HepG2 (cell line): Measurements from ENCODE around the gene CLEC3A. TPM values are rescaled to one million over a fixed set of nuclear protein-coding genes. Genes with fewer than 3 reads are reported as not detected.

Experiments used
- ATAC-seq: fragments of 200-7000 bp; cut with Tn5 transposase; 3 replicates; pipeline ENCODE4 v1.9.1; 2020; ENCODE audit warnings: mild to moderate bottlenecking, moderate library complexity
- BruUV-seq: library from RNA; stranded (reverse); fragments of 400-500 nt; replicated peaks from 2 replicates; lab custom pipeline; 2021; lab: Mats Ljungman, UMichigan
- CTCF ChIA-PET: fragments of 300-600 bp; formaldehyde crosslinking; extraction: SDS; loops from one replicate; lab custom pipeline; 2021; ENCODE audit warnings: low total read pairs, inconsistent platforms, low intra/inter-chr PET ratio; lab: Yijun Ruan, JAX
- POLR2A ChIA-PET: fragments of 350-600 bp; sonication (Branson Sonifier 250); formaldehyde crosslinking; loops from one replicate; lab custom pipeline; 2020; ENCODE audit warnings: antibody characterized with exemption, inconsistent platforms; lab: Yijun Ruan, JAX
- DNase-seq: peaks from one replicate; pipeline ENCODE4 v3.0.0-alpha.2; 2015; ENCODE audit warnings: low spot score
- FAIRE-seq: peaks from 3 replicates; lab custom pipeline; 2011; peaks lifted over from hg19 to GRCh38; lab: Jason Lieb, UNC
- H2AFZ ChIP-seq: one replicate; pipeline ENCODE4 v1.6.1; 2011; ENCODE audit warnings: low read length, inconsistent platforms
- H3K27ac ChIP-seq: fragments of 300-600 bp; 3 replicates; pipeline ENCODE4 v1.8.0; 2011; ENCODE audit warnings: mixed run types, mild to moderate bottlenecking, mixed read lengths, low read length, inconsistent platforms; ENCODE audit not compliant: insufficient read depth; ENCODE audit errors: extremely low read length
- H3K27me3 ChIP-seq, 2 experiments: fragments of 200-600 bp in 1 of 2; 2 replicates in 1 of 2; 3 replicates in 1 of 2; pipeline versions ENCODE4 v1.6.0 to v1.8.0; 2011; ENCODE audit warnings: low read length in 2 of 2, mild to moderate bottlenecking in 2 of 2, moderate library complexity in 2 of 2, inconsistent platforms in 1 of 2; ENCODE audit not compliant: insufficient read depth in 2 of 2, control insufficient read depth in 1 of 2
- H3K36me3 ChIP-seq, 2 experiments: fragments of 200-600 bp in 1 of 2; replicated peaks in 1 of 2; 2 replicates in 1 of 2; 3 replicates in 1 of 2; pipeline versions ENCODE4 v1.5.1 to v1.8.0; 2011; ENCODE audit warnings: low read length in 2 of 2, inconsistent platforms in 1 of 2; ENCODE audit not compliant: insufficient read depth in 2 of 2, control insufficient read depth in 1 of 2
- H3K4me1 ChIP-seq: 2 replicates; pipeline ENCODE4 v1.5.1; 2012; ENCODE audit warnings: low read length, inconsistent platforms; ENCODE audit not compliant: insufficient read depth
- H3K4me2 ChIP-seq: 2 replicates; pipeline ENCODE4 v1.6.0; 2011; ENCODE audit warnings: low read depth, low read length, inconsistent platforms
- H3K4me3 ChIP-seq, 3 experiments: fragments of 200-600 bp in 1 of 3; sonication (generic), shearing (Covaris generic) in 1 of 3; replicated peaks in 1 of 3; 2 replicates each; pipeline ENCODE4 v1.5.1; 2011 to 2016; ENCODE audit warnings: low read length in 3 of 3, inconsistent platforms in 2 of 3, low read depth in 2 of 3, mild to moderate bottlenecking in 2 of 3, control low read depth in 1 of 3, mixed read lengths in 1 of 3; ENCODE audit not compliant: insufficient read depth in 1 of 3
- H3K79me2 ChIP-seq: one replicate; pipeline ENCODE4 v1.6.1; 2011; ENCODE audit warnings: low read length, inconsistent platforms; ENCODE audit not compliant: insufficient read depth
- H3K9ac ChIP-seq: 2 replicates; pipeline ENCODE4 v1.6.0; 2011; ENCODE audit warnings: mild to moderate bottlenecking, low read depth, low read length, inconsistent platforms; ENCODE audit not compliant: insufficient read depth
- H3K9me3 ChIP-seq: 2 replicates; pipeline ENCODE4 v1.5.1; 2012; ENCODE audit warnings: mild to moderate bottlenecking, low read length
- H4K20me1 ChIP-seq: 2 replicates; pipeline ENCODE4 v1.6.0; 2011; ENCODE audit warnings: inconsistent platforms, mild to moderate bottlenecking, low read length, moderate library complexity; ENCODE audit not compliant: insufficient read depth
- MIER2 ChIP-seq: IDR thresholded peaks from 2 replicates; pipeline ENCODE4 v1.6.1; 2016; ENCODE audit warnings: missing biosample characterization, missing genetic modification reagents
- THAP11 ChIP-seq: IDR thresholded peaks from 2 replicates; pipeline ENCODE4 v1.6.1; 2016; ENCODE audit warnings: missing biosample characterization, missing genetic modification reagents
- ZNF720 ChIP-seq: sonication (generic); formaldehyde crosslinking; IDR thresholded peaks from 2 replicates; pipeline ENCODE4 v1.4.0; 2020; ENCODE audit warnings: missing genetic modification reagents
- WGBS: methylation state at CpG from one replicate; pipeline ENCODE4 v1.1.6; 2017; ENCODE audit warnings: low lambda C conversion rate; 5-methylcytosine and 5-hydroxymethylcytosine counted together
- in situ Hi-C: cut with HindIII; loops from 2 replicates; pipeline ENCODE4 v1.10.0; 2017; ENCODE audit warnings: low pct_unique_long_range_greater_than_20kb; ENCODE audit not compliant: extremely low pct_ligation_motif_present
- intact Hi-C: fragments of 100-400 bp; cut with micrococcal nuclease; formaldehyde crosslinking; loops from one replicate; pipeline ENCODE4 v1.10.0; 2022; ENCODE audit not compliant: unreplicated experiment
- polyA plus RNA-seq, 8 experiments: library from polyadenylated mRNA; depleted of rRNA in 3 of 8; stranded (reverse) in 7 of 8; unstranded in 1 of 8; fragments of >200 nt; fragmentation: Illumina TruSeq in 4 of 8; extraction: Trizol in 4 of 8; gene quantifications; 2 replicates each; pipeline versions ENCODE4 v1.2.1 to v1.2.3, GENCODE V29; 2011 to 2016; ENCODE audit warnings: low read depth in 4 of 8, missing spikeins in 1 of 8, mixed read lengths in 1 of 8; ENCODE audit not compliant: insufficient read depth in 1 of 8
- total RNA-seq, 5 experiments: library from RNA; depleted of rRNA; stranded (reverse); fragments of >200 nt; fragmentation: Illumina TruSeq; extraction: Trizol; gene quantifications; 2 replicates each; pipeline ENCODE4 v1.2.3, GENCODE V29; 2016; ENCODE audit warnings: low read depth in 1 of 5
- TF ChIP-seq, protein P1 (sequence below): sonication (generic); formaldehyde crosslinking; IDR thresholded peaks from 2 replicates; pipeline ENCODE4 v1.5.1; 2020; ENCODE audit warnings: missing genetic modification reagents, mild to moderate bottlenecking, borderline replicate concordance
- TF ChIP-seq, protein P2 (sequence below): sonication (generic); formaldehyde crosslinking; IDR thresholded peaks from 2 replicates; pipeline ENCODE4 v1.5.1; 2020; ENCODE audit warnings: missing genetic modification reagents, mild to moderate bottlenecking, borderline replicate concordance
- TF ChIP-seq, protein P3 (sequence below), 2 experiments: sonication (generic) in 1 of 2; formaldehyde crosslinking in 1 of 2; IDR thresholded peaks; 2 replicates each; pipeline versions ENCODE4 v1.4.0 to v1.6.1; 2016 to 2020; ENCODE audit warnings: borderline replicate concordance in 1 of 2, low read depth in 1 of 2, mild to moderate bottlenecking in 1 of 2, missing genetic modification reagents in 1 of 2
- TF ChIP-seq, protein P4 (sequence below): sonication (generic); formaldehyde crosslinking; IDR thresholded peaks from 2 replicates; pipeline ENCODE4 v1.4.0; 2020; ENCODE audit warnings: missing genetic modification reagents

The CLEC3A gene
- total and polyA plus RNA-seq, 2 of the 13 experiments (the other 11 are each of a cell fraction or from before 2014, with no cell fraction given): not detected

DNA sequence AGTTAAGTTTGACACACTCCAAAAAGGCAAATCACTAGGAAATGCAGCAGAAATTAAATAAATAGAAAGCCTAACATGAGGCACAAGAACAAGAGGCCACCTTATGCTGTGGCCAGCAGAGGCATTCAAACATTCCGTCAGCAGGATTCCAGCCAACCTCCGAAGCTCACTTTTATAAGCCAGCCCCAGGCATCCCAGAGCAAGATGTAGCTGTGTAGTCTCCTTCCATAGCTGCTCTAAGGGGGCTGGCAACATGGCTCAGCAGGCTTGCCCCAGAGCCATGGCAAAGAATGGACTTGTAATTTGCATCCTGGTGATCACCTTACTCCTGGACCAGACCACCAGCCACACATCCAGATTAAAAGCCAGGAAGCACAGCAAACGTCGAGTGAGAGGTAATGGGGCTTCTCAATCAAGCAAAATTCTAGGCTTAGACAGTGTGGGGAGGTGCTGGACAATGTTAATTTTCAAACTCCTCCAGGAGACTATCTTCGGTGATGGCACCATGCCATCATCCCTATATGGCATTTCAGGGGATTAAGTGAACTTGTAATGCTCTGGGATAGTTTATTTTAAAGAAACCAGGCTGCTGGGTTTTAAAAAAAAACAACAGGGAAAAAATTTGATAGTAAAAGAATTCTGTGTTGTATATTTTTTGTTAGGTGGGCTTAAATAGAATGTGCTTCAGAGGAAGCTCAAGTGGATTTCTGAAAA is at the start of gene CLEC3A (continued):
- TF ChIP-seq, protein P1, sequence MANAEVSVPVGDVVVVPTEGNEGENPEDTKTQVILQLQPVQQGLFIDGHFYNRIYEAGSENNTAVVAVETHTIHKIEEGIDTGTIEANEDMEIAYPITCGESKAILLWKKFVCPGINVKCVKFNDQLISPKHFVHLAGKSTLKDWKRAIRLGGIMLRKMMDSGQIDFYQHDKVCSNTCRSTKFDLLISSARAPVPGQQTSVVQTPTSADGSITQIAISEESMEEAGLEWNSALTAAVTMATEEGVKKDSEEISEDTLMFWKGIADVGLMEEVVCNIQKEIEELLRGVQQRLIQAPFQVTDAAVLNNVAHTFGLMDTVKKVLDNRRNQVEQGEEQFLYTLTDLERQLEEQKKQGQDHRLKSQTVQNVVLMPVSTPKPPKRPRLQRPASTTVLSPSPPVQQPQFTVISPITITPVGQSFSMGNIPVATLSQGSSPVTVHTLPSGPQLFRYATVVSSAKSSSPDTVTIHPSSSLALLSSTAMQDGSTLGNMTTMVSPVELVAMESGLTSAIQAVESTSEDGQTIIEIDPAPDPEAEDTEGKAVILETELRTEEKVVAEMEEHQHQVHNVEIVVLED: no peak

DNA sequence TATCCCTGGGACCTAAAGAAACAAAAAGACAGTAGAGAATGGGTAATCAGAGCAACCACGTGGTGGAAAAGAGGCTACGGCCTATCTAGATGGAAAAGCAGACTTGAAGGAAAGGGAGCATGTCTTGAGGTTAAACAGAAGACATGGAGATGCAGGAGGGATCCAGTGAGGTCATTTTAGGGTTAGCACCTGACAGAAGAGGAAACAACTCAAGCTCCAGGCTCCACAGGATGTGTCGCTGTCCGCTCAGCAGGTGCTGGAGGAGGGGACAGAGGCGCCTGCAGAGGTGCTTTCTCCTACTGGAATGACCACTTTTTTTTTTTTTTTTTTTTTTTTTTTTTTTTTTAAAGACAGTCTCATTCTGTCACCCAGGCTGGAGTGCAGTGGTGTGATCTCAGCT is 47.5 kb upstream of the CLEC3A start:
- ChIA-PET POLR2A (no interaction called here), CTCF (interaction anchor here (0.9 kb wide), 1 partner anchor 299 kb away, joined by 3 read pairs; no protein-coding TSS in a partner anchor)
- Histone ChIP-seq H3K9ac (no peak overlapping the region), H3K4me3 (no peak overlapping the region), H3K4me1 (no peaks in the 10 kb centered on the region), H3K27me3 (peaks cover 0 to 14% of the 10 kb centered on the region in 2 experiments; a peak in 2 of 5 replicates), H3K9me3 (no peaks in the 10 kb centered on the region), H3K27ac (no peak overlapping the region), H4K20me1 (no peaks in the 10 kb centered on the region), H3K4me2 (no peak overlapping the region), H3K36me3 (no peaks in the 10 kb centered on the region), H2AFZ (no peak overlapping the region), H3K79me2 (no peaks in the 10 kb centered on the region)
- FAIRE-seq (no peak), ATAC-seq (peak; percentile 27; the same call in 1 of the 3 replicates), DNase-seq (no peak)
- 2% methylated on average over 5 of the region's 5 CpGs for WGBS
- BruUV-seq: no TSS peak
- intact Hi-C loops (loop anchor here (1.0 kb wide), 1 partner anchor 17 kb away; no protein-coding TSS in a partner anchor), in situ Hi-C loops (loop anchor here (5.0 to 25.0 kb wide), 3 partner anchors 188 to 738 kb away; partner anchors contain the start of gene VAT1L)
- TF ChIP-seq, protein P2, sequence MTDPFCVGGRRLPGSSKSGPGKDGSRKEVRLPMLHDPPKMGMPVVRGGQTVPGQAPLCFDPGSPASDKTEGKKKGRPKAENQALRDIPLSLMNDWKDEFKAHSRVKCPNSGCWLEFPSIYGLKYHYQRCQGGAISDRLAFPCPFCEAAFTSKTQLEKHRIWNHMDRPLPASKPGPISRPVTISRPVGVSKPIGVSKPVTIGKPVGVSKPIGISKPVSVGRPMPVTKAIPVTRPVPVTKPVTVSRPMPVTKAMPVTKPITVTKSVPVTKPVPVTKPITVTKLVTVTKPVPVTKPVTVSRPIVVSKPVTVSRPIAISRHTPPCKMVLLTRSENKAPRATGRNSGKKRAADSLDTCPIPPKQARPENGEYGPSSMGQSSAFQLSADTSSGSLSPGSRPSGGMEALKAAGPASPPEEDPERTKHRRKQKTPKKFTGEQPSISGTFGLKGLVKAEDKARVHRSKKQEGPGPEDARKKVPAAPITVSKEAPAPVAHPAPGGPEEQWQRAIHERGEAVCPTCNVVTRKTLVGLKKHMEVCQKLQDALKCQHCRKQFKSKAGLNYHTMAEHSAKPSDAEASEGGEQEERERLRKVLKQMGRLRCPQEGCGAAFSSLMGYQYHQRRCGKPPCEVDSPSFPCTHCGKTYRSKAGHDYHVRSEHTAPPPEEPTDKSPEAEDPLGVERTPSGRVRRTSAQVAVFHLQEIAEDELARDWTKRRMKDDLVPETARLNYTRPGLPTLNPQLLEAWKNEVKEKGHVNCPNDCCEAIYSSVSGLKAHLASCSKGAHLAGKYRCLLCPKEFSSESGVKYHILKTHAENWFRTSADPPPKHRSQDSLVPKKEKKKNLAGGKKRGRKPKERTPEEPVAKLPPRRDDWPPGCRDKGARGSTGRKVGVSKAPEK: no peak
- TF ChIP-seq, protein P3, sequence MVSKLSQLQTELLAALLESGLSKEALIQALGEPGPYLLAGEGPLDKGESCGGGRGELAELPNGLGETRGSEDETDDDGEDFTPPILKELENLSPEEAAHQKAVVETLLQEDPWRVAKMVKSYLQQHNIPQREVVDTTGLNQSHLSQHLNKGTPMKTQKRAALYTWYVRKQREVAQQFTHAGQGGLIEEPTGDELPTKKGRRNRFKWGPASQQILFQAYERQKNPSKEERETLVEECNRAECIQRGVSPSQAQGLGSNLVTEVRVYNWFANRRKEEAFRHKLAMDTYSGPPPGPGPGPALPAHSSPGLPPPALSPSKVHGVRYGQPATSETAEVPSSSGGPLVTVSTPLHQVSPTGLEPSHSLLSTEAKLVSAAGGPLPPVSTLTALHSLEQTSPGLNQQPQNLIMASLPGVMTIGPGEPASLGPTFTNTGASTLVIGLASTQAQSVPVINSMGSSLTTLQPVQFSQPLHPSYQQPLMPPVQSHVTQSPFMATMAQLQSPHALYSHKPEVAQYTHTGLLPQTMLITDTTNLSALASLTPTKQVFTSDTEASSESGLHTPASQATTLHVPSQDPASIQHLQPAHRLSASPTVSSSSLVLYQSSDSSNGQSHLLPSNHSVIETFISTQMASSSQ (IDR thresholded peaks at IDR 0.05; ENCODE audit: low read depth): no peak
- TF ChIP-seq, protein P3 (CRISPR knock-in tag; IDR thresholded peaks at IDR 0.05; ENCODE audit: borderline replicate concordance): no peak
- TF ChIP-seq ZNF720 (CRISPR knock-in tag) (no peak), THAP11 (CRISPR knock-in tag) (no peak), MIER2 (CRISPR knock-in tag) (peak; percentile 86)
- TF ChIP-seq, protein P4, sequence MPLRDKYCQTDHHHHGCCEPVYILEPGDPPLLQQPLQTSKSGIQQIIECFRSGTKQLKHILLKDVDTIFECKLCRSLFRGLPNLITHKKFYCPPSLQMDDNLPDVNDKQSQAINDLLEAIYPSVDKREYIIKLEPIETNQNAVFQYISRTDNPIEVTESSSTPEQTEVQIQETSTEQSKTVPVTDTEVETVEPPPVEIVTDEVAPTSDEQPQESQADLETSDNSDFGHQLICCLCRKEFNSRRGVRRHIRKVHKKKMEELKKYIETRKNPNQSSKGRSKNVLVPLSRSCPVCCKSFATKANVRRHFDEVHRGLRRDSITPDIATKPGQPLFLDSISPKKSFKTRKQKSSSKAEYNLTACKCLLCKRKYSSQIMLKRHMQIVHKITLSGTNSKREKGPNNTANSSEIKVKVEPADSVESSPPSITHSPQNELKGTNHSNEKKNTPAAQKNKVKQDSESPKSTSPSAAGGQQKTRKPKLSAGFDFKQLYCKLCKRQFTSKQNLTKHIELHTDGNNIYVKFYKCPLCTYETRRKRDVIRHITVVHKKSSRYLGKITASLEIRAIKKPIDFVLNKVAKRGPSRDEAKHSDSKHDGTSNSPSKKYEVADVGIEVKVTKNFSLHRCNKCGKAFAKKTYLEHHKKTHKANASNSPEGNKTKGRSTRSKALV (CRISPR knock-in tag): no peak
